ENCODE measurements around the gene CTSC.

The CTSC gene

DNA sequence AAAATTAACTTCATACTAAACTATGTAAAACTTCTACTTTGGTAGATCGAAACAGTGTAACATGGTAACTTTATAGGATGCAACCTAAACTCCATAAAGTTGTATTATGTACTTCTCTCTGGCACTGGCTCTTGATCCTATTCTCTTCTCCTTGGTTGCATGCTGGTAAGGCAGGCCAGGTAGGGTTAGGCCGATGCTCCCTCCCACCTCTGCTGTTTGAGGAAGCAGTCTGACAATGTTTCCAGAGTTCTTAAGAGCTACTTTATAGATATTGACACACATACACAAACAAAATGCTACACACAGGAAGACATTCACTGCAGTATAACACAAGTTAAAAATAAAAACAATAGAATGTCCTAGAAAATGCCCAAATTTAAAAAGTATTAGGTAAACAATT lies 22.5 kb downstream of the CTSC start:
- DNase-seq: no peak

DNA sequence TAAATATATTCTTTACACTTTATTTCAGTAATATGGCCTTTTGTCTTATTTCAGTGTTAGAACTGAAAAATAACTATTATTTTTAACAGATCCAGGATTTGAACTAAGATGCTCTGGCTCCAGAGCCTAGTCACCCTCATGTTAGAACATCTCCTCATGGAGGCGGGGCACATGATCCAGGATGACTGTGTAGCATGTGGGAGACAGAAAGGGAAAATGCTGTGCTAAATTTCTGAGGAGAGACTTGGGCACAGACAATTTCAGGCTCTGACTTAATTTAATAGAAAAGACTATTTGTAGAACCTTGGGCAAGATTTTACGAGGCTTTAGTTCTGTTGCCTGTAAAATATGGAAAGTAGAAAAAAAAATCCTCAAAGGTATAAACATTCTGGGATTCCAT lies 24.1 kb downstream of the CTSC start:
- no peak for DNase-seq

DNA sequence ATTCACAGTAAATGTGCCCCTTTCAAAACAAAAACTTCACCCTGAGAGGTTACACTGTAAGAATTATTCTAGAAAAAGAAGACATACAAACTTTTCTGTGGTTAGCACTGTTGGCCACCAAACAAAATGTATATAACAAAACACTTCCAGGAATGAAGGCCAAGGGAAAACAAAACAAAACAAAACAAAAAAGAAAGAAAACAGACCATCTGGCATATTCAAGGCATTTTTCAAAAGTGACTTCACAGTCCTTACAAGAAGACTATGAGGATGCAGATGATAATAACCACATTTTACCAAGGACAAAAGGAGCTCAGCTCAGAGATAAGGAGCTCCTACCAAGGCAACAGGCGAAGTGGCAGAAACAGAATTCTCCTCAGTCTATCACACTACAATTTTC lies 24.9 kb downstream of the CTSC start:
- DNase-seq: no peak

DNA sequence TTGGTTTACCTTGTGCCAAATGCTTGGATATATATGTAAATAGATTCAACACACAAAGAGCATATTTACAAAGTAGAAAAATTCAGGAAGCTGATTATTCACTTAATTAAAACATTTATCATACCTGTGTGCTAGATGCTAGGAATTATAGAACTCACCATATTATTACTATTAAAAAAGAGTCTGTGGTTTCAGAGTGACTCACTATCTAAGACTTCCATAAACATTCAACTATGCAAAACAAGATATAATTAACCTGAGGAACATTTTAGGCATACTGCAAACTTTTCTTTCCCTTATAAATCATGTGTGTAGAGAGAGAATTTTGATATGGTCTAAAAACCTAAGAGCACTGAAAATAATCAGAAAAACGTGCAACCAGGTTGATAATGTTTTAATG lies 27.3 kb downstream of the CTSC start:
- no peak for DNase-seq

DNA sequence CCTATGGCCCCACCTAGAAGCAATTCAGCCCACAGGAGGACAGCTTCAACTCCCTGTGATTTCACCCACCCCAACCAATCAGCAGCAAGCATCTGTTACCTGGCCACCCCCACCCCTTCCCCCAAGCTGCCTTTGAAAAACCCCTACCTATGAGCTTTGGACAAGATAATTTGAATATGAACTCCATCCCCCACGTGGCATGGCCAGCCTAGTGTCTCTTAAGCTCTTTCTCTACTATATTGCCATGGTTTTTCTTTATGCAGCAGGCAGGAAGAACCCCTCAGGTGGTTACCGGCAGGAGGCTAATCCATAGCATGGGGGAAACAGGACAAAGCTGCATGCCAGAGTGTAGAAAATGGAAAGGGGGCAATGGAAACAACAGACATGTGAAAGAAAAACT lies 29.0 kb downstream of the CTSC start:
- no peak for DNase-seq

DNA sequence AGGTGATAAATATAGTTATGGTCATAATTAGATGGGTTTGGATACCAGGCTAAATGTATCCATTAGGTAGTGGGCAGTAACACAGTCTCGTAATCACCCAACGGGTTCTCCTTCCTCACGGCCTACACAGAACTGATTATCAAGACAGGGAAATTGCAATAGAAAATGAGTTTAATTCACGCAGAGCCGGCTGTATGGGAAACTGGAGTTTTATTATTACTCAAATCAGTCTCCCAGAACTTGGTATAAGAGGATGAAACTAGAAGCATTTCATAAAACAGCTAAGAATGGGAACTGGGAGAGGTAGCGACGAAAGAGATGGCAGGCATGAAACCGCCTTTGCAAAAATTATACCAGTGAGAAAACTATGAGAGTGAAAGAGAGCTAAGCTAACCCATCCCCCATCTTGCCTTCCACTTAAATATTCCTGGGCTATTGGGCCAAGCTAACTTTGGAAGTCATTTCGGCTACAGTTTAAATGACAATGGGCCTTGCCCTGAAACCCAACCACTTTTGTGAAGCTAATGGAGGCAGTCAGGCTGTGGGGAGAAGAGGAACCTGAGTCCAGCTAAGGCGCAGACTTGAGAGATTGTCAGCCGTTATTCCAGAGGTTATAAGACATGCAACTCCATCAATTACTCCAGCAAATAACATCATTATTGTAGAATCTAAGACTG lies 29.6 kb downstream of the CTSC start:
- no peak for DNase-seq

DNA sequence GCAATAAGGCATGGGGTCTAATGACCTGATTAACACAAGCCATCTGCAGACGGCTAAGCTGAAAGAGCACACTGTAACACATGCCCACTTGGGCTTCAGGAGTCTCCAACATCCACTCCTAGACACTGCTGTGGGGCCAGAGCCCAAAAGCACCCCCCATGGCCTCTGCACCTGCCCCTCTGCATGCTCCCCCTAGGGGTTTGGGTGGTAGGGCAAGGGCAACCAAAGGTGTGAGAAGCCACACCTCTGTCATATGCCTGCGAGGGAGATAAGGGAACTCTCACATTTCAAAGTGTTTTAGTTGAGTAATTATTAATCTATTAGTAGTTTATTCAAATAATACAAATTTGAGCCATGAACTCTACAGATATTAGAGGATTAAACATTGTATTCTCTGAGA lies 30.8 kb downstream of the CTSC start:
- no peak for DNase-seq

DNA sequence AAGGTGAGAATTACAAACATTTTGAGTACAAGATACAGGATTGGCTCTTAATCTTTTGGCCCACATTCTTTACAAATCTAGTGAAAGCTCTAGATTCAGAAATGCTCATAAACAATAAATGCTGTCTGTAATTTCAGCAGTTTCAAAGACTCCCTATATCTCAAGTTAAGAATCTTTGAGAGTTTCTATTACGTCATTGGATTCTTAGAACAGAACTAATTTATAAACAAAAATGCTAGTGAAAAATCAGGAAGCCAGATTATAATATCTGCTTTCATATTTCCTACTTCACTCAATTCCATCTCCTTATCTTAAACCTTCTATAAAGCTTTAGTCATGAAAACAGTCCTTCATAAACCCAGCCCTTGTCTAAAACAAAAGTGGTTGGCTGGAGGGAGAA lies 32.1 kb downstream of the CTSC start:
- no peak for DNase-seq

DNA sequence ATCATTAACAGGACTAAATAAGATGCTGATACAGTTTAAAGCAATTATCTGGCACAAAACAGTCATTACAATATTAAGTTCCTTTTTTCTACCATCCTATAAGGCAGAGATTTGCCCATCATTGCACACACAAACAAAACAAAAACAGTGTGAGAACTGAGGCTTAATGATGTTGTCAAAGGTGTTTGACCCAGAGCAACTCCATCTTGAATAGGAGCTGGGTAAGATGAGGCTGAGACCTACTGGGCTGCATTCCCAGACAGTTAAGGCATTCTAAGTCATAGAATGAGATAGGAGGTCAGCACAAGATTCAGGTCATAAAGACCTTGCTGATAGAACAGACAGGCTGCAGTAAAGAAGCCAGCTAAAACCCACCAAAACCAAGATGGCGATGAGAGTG lies 33.2 kb downstream of the CTSC start:
- no peak for DNase-seq

DNA sequence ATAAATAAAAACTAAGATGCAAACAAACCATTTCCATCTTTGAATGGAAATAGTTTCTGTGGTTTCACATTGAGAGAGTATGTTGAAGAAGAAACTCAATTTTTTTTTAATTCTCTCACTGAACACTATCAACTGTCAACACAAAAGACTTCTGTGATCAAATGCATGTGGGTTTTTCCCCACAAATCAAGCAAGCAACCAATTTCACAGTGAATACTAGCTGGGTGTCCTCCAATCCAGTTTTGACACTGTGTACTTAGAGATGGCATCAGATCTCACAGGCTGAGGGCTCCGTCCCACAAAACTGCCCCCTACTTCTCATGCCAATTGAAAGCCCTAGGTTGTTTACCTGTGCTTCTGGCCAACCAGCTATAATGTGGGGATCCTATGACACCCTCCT lies 34.5 kb downstream of the CTSC start:
- DNase-seq: no peak

DNA sequence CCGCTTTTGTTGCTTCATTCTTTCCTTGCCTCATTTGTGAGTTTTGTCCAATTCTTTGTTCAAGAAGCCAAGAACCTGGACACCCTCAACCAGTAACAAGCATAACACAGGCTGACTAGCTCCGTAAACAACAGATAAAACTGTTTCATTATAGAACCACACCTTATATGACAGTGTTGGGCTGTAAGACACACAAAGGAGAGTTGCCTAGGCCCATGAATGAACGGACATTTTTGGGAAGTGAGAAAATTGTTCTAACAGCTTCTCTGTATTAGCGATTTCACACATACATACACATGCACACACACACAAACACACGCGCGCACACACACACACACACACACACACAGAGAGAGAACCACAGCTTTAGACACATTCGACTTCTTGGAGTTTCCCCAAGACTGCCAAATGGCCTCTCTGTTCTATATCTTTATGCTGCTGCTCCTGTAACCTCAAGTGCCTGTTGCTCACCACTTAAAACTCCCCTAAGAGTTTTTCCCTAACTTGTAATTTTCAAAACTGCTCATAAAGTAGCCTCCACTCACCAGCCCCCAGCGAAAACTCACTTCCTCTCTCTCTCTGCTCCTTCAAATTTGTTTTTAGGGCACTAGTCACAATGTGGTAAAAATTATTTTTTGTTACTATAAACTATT lies 35.9 kb downstream of the CTSC start:
- DNase-seq: peak; percentile 29

DNA sequence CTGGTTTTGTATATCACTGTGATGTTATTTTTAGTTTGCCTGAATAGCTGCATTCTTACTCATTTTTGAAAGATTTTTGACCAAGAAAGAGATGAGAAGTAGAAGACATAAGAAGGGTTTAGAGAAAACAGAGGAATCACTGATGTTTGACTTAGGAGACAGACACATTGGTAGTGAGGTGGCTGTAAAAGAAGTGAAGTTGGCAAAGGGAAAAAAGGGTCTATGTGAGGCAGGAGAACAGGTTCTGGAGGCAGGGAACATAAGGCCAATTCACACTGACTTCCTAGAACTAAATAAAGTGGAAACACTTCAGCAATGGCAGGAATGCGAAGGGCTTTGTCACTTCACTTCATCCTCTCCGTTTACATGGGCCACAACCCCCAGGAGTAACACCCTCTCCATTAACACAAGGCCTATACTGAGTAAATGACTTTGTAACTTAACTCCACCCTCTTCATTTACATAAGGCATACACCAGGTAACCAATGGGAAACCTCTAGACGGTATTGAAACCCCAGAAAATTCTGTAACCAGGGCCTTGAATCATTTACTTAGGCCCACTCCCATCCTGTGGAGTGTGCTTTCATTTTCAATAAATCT lies 36.5 kb downstream of the CTSC start:
- DNase-seq: no peak

DNA sequence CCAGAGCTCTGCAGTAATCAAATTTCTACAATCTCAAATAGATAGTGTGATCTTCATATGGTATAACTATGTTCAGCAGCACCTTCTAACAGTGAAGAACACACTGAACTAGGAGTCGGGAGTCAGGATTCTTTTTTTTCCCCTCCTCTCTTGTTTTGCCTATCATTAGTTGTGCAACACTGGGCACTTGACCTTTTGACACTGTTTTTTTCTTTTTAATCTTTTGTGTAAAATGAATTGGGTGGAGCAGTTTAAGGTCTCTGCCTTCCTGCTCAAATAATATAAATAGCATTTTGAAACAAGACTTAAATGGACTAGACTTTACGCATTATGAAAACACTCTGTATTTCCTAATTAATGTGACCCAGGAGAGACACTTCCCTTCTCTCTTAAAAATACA lies 39.7 kb downstream of the CTSC start:
- DNase-seq: no peak

DNA sequence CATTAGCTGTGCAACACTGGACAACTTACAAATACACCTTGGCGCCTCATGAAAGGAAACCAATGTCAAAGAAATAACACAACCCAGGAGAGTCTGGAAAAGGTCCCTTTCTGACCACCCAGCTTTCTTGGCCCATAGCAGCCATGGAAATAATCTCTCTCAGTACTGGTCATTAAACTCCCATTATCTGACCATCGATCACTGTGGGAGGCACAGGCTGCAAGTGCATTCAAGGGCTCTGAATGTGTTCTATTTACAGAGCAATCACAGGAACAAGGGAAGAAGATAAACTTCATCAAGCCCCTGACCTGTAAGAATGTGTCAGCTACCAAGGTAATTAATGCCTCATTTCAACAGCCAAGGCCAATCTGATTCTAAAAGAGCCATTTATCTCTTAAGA lies 40.1 kb downstream of the CTSC start:
- no peak for DNase-seq

DNA sequence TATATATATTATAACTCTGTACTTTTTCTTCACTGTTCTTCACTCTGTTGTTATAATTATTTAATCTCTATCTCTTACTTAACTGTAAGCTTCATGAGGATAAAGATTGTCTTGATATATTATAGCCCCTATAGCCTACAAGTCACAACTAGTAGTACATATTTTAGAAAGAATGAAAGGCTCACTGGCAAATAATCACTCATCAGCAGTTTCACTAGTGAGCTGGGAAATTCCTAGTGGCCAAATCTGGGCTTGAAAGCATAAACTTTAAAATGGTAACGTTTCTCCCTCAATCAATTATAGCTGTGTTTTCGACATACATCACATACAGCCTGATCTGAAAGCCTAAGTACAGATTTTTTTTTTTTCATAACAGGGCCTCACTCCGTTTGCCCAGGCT lies 42.5 kb downstream of the CTSC start:
- no peak for DNase-seq

DNA sequence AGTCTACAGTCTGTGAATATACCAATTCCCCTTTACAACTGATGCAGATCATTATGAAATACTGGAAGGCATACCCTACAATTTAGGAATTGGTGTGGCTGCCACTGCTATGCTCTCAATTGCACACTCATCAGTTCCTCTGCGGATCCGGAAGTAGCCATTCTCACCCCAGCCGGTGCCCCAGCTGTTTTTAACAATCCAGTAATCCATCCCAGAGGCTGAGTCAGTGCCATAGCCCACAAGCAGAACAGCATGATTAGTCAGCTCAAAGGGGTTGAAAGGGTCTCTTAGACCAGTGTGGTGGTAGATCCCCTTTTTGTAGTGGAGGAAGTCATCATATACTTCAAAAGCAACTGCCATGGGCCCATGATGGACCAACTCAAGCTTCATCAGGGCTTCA lies 43.6 kb downstream of the CTSC start:
- no peak for DNase-seq

DNA sequence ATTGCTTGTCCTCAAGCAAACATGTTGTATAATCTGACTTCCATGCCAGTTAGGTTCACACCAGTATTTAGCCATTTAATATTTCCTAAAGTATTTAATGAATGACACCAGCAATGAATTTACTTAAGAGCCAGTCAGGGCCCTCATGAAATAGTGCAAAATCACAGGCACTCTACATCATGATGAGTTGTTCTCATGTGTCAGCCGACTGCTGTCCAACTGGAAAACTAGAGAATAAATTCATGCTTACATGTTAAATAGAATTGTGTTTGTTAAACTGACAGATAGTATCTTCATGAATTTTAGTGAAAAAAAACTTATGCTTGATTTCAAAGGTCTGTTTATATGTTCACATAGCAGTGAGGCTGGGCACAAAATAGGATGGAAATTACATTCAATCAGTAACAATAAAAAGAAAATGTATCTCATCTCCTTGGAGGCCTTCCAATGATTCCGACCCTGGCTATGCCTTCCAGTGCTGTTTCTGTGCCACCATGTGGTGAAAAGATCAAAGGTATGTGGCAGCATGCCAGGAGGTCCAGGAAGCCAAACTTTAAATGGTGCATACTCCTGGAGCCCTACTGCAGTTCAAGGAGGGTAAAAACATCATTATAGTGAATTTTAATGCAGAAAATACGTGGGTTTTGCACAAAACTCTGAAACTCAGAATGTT lies 45.2 kb downstream of the CTSC start:
- DNase-seq: no peak

DNA sequence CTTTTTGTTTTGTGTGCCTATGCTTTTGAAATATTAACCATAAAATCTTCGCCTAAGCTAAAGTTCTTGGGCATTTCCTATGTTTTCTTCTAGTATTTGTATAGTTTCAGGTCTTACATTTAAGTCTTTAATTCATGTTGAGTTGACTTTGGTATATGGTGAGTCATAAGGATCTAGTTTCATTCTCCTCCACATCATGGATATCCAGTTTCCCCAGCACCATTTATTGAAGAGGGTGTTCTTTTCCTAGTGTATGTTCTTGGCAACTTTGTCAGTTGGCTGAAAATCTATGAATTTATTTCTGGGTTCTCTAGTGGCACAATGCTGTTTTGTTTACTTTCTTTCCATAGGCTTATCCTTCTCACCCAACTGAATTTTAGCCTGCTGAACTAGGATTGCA lies 49.0 kb downstream of the CTSC start:
- DNase-seq: no peak

DNA sequence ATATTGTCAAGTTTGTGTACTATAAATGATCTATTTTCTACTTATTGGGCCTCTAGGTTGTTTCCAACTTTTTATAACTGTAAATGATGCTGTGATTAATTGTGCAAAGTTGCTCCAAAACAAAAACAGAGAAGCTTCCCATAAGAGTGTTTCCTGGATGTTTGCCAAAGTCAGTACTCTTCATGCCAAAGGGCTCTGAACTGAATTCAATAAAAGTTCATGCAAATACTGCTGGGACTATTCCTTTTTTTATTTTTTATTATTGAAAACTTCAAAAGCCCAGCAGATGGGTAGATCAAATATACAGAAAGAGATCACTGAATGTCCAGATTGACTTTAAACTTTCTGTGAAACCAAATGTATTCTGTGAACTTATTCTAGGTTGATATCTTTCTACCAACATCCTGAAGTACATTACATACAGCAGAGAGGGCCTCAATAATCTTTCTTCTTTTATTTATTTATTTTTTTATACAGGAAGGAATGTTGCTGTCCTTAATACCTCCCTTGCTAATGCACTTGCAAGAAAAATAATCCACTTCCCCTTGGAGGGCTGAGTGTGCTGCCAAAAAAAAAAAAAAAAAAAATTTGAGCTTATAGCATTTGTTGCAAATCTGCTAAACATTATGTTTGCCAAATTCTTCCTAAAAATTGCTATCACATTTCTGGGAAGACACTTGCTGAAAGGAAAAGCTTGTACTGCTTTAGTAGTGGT lies 53.0 kb downstream of the CTSC start:
- no peak for DNase-seq

DNA sequence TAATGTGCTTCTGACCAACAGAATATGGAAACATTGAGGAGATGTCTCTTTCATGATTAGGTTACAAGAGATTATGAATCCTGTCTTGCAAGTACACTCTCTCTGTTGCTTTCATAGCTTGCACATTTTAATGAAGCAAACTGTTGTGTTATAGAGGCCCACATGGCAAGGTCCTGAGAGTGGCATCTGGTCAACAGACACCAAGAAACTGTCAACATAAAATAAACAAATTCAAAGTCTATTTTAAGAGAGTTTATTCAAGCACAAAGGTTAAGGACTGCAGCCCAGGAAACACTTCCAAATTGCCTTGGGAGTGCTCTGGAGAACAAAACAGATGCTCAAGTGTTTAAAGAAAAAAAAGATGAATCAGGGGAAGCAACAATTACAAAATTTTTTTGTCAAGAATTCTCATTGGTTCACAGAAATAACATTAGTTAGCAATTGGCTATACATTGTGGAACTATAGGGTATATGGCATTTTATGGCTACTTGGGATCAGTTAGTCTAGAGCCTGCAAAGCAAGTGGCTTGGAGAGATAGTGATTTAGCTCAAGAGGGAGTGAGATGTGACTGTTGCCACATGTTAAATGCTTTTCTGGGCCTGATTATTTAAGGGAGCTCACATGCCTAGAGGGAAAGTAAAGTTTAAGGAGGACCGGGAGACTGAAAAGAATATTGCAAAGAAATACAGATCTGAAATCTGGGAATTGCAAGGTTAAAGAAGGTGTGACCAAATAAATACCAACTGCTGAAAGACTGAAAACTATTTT lies 54.6 kb downstream of the CTSC start:
- no peak for DNase-seq

DNA sequence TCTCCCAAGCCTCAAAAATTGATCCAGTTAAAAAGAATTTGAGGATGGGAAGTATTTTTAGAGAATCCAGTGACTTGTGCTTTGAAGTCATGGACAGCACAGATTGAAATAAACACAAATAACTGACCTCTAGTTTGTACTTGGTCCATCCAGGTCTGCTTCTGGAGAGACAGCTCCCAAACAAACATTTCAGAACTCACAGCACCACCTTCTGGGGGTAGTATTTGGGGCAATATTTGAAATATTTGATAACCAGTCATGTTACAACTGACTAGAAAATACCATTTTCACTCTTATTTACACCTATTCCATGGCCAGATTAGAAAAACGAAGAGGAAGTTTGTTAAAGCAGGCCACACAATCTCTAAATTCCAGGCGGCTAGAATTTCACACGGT lies 56.2 kb downstream of the CTSC start:
- DNase-seq: no peak

DNA sequence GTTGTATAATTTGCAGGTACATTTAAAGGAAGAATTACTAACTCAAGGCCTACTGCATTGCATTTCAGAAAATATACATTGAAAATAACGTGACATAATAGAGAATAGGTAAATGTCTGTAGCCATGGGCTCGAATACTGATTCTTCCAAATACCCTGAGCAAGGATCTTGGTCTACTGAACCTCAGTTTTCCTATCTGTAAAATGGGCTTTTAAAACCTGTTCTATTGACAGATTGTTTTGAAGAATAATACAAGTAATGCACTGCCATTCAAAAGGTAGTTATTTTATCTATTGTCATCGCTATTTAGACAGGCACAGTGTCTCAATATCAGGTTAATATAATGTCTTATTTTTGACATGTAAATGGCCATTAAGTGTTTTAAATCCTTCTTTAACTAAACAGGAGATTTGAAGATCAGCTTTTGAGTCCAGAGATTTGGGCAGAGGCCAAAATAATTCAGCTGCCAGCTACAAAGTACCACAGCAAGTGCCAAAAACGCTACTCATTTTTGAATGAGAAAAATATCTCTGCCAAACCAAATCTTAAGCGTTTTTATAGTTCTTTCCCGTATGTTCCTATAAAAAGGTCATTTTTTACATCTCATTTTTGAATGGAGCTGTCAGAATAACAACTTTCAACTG lies 56.7 kb downstream of the CTSC start:
- no peak for DNase-seq

Data from CD4-positive, alpha-beta T cell treated with Interferon gamma for 1 hour (primary cell).